Putamen (tissue), 1 donor: ENCODE results near the gene FAIM.
A peak's percentile ranks its signal among the peaks of the same experiment; 100 is the strongest.
"Not testable (repeated sequence)": the region's sequence is repeated elsewhere in the genome, so short reads cannot be mapped to it uniquely, and the experiment has no call there.

Experiments used
- DNase-seq: peaks from one replicate; pipeline ENCODE4 v3.0.0-alpha.2; 2016; ENCODE audit warnings: low spot score

Gene FAIM

GRCh38 chr3:138601661-138602060 lies 6.9 kb upstream of the FAIM start:
- not testable (repeated sequence) for DNase-seq

- DNase-seq: not testable (repeated sequence)
Measured at GRCh38 chr3:138604106-138604595, 4.4 kb upstream of the FAIM start.

- DNase-seq: no peak
Measured at GRCh38 chr3:138609898-138610266, 1.3 kb downstream of the FAIM start.

GRCh38 chr3:138615462-138615861 lies 6.9 kb downstream of the FAIM start:
- no peak for DNase-seq

- no peak for DNase-seq
Measured at GRCh38 chr3:138620431-138620830, 11.9 kb downstream of the FAIM start.

GRCh38 chr3:138624518-138624917 lies 15.9 kb downstream of the FAIM start:
- DNase-seq: no peak

GRCh38 chr3:138625707-138626365 lies 17.3 kb downstream of the FAIM start:
- peak; percentile 45 for DNase-seq

GRCh38 chr3:138629526-138629925 lies 21.0 kb downstream of the FAIM start:
- DNase-seq: no peak

GRCh38 chr3:138638641-138639040 lies 30.1 kb downstream of the FAIM start:
- DNase-seq: no peak

- no peak for DNase-seq
Measured at GRCh38 chr3:138640537-138640936, 32.0 kb downstream of the FAIM start.

- no peak for DNase-seq
Measured at GRCh38 chr3:138642226-138642926, 33.8 kb downstream of the FAIM start.

GRCh38 chr3:138642927-138643253 lies 34.3 kb downstream of the FAIM start:
- DNase-seq: no peak

GRCh38 chr3:138646008-138646407 lies 37.4 kb downstream of the FAIM start:
- DNase-seq: no peak

- no peak for DNase-seq
Measured at GRCh38 chr3:138646513-138646912, 37.9 kb downstream of the FAIM start.

- DNase-seq: no peak
Measured at GRCh38 chr3:138649134-138649533, 40.6 kb downstream of the FAIM start.

GRCh38 chr3:138653567-138653966 lies 45.0 kb downstream of the FAIM start:
- no peak for DNase-seq

GRCh38 chr3:138657508-138657907 lies 48.9 kb downstream of the FAIM start:
- DNase-seq: no peak

GRCh38 chr3:138668107-138668506 lies 59.5 kb downstream of the FAIM start:
- DNase-seq: no peak

- no peak for DNase-seq
Measured at GRCh38 chr3:138670407-138670806, 61.8 kb downstream of the FAIM start.

- DNase-seq: no peak
Measured at GRCh38 chr3:138673641-138674530, 65.3 kb downstream of the FAIM start.

GRCh38 chr3:138675393-138675792 lies 66.8 kb downstream of the FAIM start:
- DNase-seq: no peak

GRCh38 chr3:138678086-138678485 lies 69.5 kb downstream of the FAIM start:
- no peak for DNase-seq

GRCh38 chr3:138678874-138679392 lies 70.4 kb downstream of the FAIM start:
- DNase-seq: no peak
